HFF-Myc (cell line): ENCODE data around the gene TMEM86A.
A peak's percentile ranks its signal among the peaks of the same experiment; 100 is the strongest.

Source experiments
- DNase-seq: peaks from one replicate; pipeline ENCODE4 v3.0.0-alpha.2; 2011; ENCODE audit warnings: low read depth; ENCODE audit errors: extremely low read depth
- H3K4me3 ChIP-seq: replicated peaks from 2 replicates; pipeline ENCODE4 v1.5.1; 2011; ENCODE audit warnings: low read depth, mild to moderate bottlenecking, control low read depth, low read length
- TF ChIP-seq, protein P1 (sequence below): IDR thresholded peaks from 2 replicates; pipeline ENCODE4 v1.5.1; 2012; ENCODE audit warnings: mild to moderate bottlenecking, low read depth, low read length, control low read depth; ENCODE audit errors: missing control alignments

Gene TMEM86A

DNA sequence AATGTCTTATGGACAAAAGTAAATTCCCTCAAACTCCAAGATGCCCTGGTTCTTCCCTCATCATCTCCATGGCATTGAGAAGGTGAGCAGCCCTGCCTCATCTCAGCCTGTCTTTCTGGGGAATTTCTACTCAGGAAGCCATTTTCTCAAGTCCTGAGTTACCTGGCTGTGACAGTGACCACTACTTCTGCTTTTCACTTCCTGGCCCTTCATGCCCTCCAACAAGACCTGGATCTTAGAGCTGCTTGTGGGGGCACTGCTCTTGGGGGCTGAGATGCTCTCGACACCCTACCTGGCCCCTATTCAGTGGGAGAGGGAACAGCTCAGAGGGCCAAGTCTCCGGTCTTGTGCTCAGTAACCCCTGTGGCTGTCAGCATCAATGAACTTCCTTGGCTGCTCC, 32.9 kb downstream of the TMEM86A start:
- no peak overlapping the region for H3K4me3 ChIP-seq
- no peak for DNase-seq
- TF ChIP-seq, protein P1, sequence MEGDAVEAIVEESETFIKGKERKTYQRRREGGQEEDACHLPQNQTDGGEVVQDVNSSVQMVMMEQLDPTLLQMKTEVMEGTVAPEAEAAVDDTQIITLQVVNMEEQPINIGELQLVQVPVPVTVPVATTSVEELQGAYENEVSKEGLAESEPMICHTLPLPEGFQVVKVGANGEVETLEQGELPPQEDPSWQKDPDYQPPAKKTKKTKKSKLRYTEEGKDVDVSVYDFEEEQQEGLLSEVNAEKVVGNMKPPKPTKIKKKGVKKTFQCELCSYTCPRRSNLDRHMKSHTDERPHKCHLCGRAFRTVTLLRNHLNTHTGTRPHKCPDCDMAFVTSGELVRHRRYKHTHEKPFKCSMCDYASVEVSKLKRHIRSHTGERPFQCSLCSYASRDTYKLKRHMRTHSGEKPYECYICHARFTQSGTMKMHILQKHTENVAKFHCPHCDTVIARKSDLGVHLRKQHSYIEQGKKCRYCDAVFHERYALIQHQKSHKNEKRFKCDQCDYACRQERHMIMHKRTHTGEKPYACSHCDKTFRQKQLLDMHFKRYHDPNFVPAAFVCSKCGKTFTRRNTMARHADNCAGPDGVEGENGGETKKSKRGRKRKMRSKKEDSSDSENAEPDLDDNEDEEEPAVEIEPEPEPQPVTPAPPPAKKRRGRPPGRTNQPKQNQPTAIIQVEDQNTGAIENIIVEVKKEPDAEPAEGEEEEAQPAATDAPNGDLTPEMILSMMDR = no peak

DNA sequence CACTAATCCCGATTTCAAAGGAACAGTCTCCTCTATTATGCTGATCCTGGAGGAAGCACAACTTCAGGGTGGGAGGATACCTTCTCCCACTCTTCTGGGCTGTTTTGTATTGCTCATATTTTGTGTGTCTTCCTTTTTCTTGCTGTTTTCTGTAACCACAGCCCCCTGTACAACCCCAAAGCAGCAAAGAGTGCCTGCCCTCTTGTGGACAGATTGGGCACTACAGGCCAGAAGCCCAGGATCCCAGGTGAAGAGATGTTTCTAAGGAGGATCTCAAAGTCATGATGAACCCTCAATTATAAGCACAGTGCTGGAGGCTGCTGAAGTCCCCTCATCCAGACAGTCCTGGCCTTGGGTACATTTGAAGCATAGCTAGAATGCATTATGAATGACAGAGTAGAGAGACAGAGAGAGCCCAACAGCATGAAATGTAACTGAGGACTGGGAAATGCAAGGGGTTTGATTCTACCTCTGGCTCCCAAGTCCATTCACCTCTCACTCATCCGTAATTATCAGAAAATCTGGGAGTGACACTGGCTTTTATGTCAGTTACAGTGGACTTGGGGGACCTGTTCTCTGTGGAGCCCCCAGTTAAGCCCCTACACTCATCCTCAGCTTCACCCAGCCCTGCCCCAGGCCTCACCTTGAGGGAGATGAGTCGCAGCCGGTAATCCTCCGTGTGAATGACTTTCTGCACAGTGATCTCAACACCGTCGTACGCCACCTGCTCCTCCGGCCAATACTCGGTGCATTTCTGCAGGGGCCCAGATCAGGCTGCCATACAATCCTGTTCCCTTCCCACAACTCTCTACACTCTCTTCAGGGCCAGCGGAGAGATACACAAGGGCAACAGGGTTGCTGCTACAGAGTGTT, 33.6 kb downstream of the TMEM86A start:
- no peak for DNase-seq
- TF ChIP-seq, protein P1 = peak; percentile 100
- H3K4me3 ChIP-seq = no peak overlapping the region

- no peak for DNase-seq
- TF ChIP-seq, protein P1 = no peak
- H3K4me3 ChIP-seq = no peak overlapping the region
These were observed 34.6 kb downstream of the TMEM86A start for GRCh38 chr11:18733202-18733601.

DNA sequence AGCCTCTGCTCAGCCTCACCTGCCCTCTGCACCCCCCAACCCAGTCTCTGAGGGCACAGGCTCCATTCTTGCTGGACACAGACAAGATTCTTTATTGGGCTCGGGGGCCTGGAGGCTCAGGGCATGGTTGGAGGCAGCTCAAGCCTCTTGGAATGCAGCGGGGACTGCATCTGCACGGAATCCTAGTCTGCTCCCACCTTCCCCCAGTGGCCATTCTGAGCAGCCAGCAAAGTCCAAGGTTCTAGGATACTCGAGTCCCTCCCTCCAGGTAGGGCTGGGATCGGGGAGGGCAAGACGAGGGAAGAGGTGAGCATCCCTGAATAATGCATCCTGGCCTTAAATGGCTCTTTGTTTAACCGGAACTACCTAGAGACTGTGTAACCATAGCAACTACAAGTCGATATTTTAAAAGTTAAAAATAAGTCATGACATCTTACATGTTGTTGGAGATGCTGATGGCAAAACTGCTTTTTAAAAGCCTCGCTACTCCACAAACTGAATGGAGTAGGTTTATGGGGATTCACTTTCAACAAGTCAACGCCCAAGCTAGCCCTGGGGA, 38.1 kb downstream of the TMEM86A start:
- TF ChIP-seq, protein P1 = no peak
- DNase-seq = no peak
- no peak overlapping the region for H3K4me3 ChIP-seq

GRCh38 chr11:18737642-18738041, 39.1 kb downstream of the TMEM86A start:
- no peak for DNase-seq
- TF ChIP-seq, protein P1 = no peak
- H3K4me3 ChIP-seq = no peak overlapping the region

GRCh38 chr11:18739685-18740084, 41.1 kb downstream of the TMEM86A start:
- no peak overlapping the region for H3K4me3 ChIP-seq
- no peak for DNase-seq
- TF ChIP-seq, protein P1 = no peak
